ENCODE results near the gene ALOX5AP.
"Not testable (repeated sequence)": the region's sequence is repeated elsewhere in the genome, so short reads cannot be mapped to it uniquely, and the experiment has no call there.

Gene ALOX5AP

DNA sequence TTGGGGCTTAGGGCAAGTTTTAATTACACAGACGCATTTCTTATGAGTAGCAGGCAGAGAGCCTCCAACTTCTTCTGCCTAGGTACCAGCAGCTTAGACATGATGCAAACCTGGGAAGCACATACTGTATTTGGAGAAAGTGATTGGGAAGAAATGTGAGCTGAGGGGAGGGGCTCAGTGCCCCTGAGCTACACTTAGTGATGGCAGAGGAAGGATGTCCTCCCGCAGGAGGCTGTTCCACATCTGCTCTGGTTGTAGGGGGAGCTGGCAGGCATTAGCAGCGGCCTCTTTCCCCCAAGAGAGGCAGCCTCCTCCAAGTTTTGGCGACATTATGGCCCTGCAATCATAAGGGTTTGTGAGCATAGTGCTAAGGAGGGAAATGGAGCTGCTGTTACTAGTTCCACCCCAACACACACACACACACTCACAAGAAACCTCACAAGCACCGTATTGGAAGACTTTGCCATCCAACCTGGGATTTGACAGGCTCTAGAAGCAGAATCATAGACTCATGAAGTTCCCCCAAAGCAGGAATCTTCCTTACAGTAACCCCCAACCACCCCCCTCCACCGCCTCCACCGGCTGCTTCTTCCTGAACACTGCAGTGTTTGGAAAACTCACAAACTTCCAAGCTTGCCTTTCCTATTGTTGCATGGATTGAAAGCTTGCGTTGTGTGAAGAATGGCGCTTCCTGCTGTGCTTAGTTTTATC, 3.3 kb downstream of the ALOX5AP start:
- no peak for DNase-seq

DNA sequence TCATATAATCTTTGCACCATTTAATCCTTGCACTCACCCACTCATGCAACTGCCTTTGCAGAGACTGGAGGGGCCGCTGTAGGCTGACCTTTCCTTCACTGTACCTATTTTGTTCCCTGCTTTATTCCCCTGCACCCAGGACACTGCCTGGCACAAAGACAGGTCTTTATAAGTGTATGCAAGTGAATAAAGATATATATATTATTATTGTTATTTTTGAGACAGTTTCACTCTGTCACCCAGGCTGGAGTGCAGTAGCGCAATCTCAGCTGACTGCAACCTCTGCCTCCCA, 3.8 kb downstream of the ALOX5AP start:
- DNase-seq: no peak

DNA sequence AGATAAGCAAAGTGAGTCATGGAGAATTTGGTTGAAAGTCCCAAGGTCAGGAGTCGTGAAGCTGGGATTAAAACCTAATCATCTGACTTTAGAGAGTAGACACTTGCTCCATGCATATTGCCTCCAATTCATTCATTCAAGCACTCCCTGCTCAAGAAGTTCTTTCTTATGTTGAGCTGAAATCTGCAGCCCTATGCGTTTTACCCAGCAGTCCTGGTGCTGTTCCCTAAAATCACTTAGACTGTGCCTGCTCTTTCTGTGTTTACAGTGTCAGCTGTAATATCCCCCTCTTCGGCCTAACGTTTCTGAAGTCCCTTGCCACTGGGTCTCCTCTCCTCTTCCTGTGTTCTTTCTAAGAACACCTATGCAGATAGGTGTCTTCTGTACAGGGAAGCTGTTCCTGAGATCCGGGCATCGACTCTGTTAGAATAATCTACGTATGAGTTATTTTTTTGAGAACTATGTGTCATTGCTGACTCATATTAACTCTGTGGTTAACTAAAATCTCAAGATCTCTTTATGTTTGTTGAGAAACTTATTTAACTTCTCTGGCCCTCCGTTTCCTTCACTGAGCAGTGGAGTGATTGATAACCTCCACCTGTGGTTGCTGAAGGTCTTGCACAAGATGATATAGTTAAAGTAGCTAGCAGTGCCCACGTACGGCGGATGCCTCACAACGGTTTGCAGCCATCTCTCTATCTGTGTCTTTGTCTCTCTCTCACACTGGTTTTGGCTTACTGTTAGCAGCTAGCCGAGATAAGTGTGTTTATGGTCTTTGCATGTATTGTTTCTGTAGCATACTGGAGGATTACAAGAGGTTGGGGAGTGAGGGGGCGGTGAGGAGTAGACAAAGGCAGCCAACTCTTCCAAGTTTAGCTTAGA, 4.7 kb downstream of the ALOX5AP start:
- no peak for DNase-seq

DNA sequence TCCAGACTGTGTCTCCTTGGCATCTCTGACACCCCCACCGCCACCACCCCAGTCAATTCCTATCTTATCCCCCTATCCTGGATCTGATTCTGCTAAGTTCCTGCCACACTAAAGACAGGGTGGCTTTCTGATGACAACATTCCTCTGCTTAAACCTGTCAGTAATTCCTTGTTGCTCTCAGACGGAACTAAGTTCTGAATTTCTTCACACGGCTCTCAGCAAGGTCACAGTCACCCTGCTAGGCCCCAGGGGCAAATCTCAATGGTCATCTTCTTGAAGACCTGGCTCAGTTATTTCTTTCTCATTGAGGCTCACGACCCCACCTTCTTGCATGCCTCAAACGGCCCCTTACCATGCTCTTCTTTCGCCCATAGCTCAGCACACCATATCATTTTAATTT, 7.6 kb downstream of the ALOX5AP start:
- no peak for DNase-seq

DNA sequence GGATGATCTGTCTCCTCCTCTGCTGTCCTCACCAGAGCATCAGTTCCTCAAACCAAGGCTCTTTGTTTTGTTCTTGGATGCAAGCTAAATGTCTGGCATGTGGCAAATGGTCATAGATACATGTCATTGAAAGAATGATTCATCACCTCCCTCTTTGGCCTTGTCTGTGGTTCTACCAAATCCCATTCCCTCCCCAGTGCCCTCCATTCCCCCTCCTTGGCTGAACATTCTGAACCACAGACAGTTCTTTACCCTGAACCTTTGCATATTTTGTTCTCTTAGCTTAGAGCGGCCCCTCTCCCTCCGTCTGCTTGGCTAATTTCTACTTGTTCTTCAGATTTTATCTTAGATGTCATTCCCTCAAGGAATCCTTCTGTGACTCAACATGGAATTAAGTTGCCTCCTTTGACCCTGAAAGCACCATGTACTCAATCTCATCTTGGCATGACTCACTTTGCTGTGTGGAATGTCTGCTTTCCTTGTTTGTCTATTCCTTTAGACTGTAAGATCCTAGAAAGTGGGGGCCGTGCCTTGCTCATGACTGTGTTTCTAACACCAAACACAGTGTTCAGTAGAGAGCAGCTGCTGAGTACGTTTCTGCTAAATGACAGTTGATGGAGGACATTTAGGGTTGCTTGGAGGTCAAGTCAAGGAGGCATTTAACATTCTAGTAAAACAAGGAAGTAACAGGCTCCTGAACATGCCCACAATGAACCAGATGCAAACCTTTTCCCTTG, 8.1 kb downstream of the ALOX5AP start:
- no peak for DNase-seq

DNA sequence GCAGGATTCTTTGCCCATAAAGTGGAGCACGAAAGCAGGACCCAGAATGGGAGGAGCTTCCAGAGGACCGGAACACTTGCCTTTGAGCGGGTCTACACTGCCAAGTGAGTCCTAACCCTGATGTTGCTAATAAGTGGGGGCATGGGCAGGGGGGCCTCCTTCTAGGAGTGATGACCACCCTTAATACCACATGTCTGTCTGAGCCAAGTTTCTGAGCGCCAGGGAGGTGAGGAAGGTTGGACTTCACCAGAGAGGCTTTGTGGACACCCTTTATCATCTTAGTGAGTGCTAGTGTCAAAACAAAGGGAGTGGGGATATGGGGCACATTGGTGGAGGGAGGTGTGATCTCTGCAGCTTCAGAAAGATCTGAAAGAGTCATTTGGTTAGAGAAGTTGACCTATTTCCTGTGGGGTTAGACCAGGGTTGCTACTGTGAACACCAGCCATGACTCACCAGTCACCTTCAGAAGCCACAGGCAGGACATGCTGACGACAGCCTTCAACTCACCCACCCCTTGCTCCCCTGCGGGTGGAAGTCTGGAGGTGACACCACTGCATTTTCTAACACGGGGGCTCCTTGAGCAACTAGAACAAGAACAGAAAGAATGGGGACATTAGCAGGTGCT, 8.8 kb downstream of the ALOX5AP start:
- no peak for DNase-seq

DNA sequence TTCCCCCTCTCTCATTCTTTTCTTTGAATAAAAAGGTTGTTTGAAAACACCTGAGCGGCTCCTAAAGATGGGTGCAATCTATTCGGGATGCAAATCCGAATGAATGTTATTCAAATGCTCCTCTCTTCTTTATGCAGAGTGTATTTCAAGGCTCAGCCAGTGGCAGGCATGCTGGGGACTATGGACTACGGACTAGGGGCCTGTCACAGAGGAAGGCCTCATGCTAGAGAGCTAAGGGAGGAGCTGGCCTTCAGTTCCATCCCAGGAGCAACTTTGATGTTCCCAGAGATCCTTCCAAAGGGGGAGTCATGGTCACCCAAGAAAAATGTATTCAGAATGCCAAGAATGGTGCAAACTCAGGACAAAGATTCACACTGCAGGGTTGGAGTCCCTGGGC, 9.3 kb downstream of the ALOX5AP start:
- no peak for DNase-seq

DNA sequence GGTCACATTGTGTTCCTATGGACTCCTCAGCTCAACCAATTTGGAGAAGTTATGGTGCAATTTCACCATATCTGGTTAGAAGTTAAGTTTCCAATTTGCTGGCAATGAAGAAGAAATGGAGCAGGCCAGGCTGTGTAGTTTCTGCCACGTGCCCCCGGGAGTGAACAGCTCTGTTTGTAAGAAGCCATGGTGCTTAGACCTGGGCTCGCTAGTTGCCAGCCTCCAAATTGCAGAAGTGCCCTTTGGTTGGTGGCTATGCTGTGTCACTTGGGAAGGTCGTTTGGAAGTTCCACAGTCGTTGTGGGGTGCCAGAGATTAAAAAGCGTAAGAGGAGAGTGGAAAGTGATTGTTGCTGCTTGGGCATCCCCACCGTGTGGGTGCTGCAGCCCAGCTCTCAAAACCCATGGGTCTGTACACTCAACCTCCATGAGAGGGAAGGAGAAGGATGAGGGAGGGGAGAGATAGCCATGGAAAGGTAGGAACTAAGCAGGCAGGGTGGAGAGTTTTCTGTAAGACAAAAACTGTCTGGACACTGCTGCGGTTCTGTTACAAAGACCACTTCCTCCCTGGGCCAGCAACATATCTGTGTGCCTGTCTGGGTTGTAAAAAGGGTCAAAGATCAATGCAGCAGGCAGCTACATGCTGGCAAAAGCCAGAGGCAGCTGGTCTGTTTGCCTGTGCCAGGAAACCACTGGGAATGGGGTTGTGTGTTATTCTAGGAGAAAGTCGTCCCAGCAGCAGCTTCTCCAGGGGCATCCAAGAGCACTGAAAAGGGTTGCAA, 10.8 kb downstream of the ALOX5AP start:
- DNase-seq: no peak

DNA sequence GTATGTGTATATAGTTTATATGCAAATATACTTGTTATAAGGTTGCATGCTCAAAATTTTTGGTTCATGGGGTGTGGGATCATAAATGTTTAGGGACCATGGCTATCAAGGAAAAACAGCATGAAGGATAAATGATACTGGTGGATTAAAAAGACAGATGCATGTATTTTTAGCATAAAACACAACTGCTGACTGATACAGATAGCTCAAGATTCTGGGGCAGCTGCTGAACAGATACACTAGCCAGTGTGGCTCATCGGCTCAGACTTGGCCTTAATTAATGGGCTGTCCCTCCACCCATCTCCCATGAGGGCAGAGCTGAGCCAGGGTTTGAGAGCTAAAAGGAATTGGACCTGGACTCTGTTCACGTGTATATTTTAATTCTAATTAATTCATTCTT, 11.4 kb downstream of the ALOX5AP start:
- no peak for DNase-seq

DNA sequence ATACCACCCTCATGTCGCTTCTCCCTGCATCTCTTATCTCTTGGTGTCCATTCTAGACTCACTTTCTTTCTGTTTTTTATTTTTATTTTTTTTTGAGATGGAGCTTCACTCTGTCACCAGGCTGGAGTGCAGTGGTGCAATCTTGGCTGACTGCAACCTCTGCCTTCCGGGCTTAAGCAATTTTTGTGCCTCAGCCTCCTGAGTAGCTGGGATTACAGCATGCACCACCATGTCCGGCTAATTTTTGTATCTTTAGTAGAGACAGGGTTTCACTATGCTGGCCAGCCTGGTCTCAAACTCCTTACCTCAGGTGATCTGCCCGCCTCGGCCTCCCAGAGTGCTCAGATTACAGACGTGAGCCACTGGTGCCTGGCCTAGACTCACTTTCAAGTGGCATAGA, 12.5 kb downstream of the ALOX5AP start:
- DNase-seq: not testable (repeated sequence)

DNA sequence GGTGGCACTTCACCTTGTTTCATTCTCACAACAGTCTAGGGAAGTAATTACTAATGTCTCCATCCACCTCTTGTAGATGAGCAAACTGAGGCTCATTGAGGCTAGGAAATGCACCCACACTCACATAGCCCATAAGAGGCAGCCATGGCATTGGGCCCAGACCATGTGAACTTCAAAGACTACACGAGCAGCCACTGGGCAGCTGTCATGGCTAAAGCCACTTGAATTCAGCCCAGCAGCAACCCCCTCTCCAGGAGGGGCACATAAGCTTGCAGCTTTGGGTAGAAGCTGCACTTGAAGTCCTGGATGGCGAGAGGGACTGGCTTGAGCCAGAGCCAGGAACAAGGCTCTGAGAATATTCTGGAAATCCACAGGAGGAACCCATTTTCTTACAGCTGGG, 13.4 kb downstream of the ALOX5AP start:
- DNase-seq: no peak

DNA sequence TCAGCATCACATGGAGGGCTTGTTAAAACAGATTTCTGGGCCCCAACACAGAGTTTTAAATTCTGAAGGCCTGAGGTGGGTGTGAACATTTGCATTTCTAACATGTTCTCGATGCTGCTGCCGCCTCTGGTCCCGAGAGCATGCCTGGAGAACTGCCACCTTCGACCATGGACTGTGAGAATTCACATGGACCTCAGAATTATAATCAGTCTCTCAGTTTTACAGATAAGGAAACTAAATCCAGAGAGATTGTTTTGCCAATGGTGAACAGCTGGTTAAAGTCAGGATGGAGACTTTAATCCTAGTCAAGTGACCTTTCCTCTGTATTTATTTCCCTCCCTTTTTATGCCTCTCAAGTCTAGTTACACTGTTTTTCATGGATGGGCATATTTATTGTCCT, 14.7 kb downstream of the ALOX5AP start:
- no peak for DNase-seq

DNA sequence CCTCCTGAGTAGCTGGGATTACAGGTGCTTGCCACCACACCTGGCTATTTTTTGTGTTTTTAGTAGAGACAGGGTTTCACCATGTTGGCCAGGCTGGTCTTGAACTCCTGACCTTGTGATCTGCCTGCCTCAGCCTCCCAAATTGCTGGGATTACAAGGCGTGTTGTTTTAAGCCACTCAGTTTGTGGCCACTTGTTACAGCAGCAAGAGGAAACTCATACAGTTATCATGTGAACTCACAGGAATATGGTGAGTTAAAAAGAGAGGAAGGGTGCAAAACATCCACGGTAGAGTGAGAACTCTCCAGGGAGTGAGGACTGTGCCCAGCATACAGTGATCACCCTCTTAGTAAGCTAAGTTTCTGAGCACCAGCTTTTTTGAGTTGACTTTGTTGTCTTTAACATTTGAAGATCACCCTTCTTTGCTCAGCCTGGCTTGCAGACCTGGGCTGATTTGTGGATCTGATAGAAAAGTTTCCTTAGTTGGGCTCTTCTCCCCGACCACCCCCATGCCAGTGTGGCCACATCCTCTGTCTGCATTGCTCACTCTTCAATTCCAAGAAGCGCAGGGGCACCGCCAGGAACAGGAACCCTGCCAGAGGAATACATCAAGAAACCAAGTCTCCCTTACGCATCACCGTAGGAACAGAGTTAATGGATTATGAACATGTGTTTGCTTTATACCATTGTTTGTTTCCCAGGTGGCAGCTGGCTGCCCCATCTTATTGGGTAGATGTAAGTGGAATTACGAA, 16.0 kb downstream of the ALOX5AP start:
- DNase-seq: no peak

DNA sequence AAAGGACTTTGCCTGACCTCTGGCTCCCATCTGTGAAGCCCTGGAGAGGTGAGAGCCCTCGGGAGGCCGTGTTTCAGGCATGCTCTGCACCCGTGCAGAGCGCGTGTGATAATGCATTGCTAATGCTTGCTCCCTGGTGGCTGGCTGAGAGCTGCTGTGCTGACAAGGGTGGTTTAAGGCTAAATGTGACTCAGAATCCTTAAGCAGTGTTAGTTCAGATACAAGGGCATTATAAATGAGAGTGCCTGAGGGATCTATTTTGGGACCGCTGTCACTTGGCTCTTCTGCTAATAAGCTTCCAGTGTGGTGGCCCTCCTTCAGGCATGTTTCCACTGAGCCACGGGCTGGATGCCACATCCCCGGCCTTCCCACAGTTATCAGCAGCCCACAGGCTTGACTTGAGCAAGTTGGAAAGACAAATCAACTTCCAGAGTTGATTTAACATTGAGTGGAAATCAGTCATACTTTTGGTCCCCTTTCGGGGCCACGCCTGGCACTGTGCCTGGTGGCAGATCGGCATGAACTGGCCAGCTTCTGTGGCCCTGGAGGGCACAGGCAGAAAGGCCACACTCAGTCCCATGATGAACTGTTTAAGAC, 17.0 kb downstream of the ALOX5AP start:
- DNase-seq: no peak

DNA sequence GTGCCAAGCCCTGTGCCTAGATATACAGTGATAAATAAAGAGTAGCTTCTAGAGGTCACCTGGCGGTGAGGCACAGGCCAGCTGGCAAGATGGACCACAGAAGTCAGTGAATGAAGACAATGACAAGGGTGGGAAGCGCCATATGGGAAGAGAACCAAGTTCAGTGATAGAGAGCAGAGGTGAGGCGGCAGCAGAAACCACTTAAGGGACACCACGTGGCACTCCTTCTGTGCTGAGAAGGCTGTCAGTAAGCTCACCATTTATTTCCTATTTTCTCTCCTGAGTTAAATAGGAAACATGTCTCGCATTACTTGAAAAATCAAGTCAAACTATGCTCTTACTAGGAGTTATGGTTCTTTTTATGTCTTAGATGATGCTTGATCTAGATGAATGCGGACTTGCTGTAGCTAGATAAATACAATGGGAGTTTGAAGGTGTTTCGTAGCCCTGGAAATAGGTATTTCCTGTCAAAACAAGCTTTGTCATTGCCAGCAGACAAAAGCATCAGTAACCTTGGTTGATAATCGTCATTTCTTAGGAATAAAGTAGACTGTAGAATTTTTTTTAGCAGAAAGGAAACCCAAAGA, 17.8 kb downstream of the ALOX5AP start:
- DNase-seq: no peak

DNA sequence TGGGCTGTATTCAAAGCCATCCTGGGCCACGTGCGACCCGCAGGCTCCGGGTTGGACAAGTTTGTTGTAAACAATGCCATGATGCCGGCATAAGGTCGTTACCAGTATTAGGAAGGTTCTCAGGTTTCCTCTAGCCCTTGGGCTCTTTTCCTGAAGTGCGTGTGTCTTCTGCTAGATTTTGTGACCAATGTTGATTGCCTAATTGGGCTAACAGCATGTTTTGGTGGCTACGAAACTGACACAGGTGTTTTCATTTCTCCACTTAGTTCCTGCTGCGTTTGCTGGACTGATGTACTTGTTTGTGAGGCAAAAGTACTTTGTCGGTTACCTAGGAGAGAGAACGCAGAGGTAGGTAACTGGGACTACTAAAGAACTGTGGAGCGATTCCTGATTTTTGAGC, 20.3 kb downstream of the ALOX5AP start:
- DNase-seq: no peak

DNA sequence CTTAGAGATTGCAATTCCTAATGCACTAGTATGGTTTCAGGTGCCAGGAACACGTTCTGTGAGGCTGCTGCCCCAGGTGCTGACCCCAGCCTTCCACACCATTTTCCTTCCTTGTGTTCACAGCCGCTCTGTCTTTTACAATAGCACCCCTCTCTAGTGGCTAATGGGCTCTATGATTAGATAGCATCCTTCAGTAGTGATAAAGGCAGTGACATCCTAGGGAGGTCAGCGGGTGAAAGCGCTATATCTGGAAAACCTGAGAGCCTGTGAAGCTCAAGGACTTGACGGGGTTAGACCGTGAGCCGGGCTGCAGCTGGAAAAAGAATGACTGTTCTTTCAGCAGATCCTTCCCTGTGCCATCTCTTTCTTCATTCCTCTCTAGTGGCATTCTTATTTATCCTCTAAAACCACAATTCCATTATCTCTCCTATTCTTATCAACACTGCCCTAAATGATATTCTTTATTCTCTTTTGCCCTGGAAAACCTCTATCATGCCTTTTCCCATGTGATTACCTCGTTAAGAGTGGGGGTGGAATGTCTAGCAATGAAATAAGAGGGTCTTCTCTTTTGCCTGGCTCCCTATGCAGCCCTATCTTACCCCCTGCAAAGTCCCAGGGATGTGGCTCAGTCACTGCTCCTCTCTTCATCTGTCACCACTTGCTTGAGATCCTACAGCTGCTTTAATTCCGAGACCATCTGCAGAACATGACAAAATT, 21.8 kb downstream of the ALOX5AP start:
- no peak for DNase-seq

DNA sequence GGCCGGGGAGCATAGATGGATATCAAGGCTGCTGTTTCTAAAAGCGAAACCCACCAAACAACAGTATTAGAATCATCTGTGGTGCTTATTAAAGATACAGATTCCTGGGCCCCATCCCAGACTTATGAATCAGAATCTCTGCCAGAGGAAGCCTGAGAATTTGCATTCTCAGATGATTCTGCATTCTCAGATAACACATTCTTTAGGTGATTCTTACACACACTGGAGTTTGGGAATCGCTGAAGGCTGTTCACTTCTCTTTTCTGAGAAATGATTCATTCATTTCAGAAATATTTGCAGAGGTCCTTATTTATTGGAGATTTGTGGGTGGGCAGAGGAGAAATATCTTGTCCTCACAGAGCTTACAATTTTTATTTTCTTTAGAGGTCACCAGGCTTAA, 24.4 kb downstream of the ALOX5AP start:
- DNase-seq: no peak

DNA sequence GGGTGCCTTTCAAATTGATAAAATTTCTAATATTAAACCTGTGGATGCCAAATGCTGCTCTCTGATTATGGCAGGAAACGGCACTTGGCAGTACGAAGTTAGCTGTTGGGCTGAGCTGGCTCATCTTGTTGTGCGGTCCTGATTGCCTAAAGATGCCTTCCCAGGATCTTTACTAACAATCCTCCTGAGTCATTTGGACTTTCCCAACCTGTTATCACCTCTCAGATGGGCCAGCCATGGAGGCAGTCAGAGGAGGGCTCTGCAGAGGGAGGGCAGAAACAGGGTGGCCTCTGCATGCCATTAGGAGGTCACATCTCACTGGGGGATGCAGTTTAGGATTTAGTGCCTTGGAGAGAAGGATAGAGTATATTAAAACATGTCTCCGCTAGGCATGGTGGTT, 27.3 kb downstream of the ALOX5AP start:
- no peak for DNase-seq

DNA sequence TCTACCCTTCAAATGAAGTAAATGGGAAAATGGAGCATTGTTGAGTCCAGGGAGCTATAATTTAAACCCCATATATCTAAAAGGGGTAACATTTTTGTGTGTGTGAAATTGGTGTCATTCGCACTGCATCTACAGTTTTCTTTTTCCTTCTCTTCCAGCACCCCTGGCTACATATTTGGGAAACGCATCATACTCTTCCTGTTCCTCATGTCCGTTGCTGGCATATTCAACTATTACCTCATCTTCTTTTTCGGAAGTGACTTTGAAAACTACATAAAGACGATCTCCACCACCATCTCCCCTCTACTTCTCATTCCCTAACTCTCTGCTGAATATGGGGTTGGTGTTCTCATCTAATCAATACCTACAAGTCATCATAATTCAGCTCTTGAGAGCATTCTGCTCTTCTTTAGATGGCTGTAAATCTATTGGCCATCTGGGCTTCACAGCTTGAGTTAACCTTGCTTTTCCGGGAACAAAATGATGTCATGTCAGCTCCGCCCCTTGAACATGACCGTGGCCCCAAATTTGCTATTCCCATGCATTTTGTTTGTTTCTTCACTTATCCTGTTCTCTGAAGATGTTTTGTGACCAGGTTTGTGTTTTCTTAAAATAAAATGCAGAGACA, 28.6 kb downstream of the ALOX5AP start:
- no peak for DNase-seq

Measured in cortex of kidney (tissue), 1 donor.